GM21737 (cell line): ENCODE results near the gene ARHGAP24.
"Not testable (repeated sequence)": the region's sequence is repeated elsewhere in the genome, so short reads cannot be mapped to it uniquely, and the experiment has no call there.

Source experiments
- ATAC-seq: cut with Tn5 transposase; IDR thresholded peaks from one replicate; pipeline ENCODE4 v1.9.1; 2021; ENCODE audit warnings: mild to moderate bottlenecking, moderate library complexity; ENCODE audit not compliant: unreplicated experiment

Gene ARHGAP24

GRCh38 chr4:85803856-85804255, 328.9 kb downstream of the ARHGAP24 start:
- ATAC-seq, result no peak

GRCh38 chr4:85805891-85806290, 330.9 kb downstream of the ARHGAP24 start:
- no peak for ATAC-seq

- ATAC-seq, result no peak
Observed at GRCh38 chr4:85806334-85806733, 331.4 kb downstream of the ARHGAP24 start.

GRCh38 chr4:85807247-85807950, 332.4 kb downstream of the ARHGAP24 start:
- no peak for ATAC-seq

GRCh38 chr4:85808104-85808503, 333.2 kb downstream of the ARHGAP24 start:
- ATAC-seq, result no peak

- no peak for ATAC-seq
Observed at GRCh38 chr4:85808864-85809263, 333.9 kb downstream of the ARHGAP24 start.

- ATAC-seq, result no peak
Observed at GRCh38 chr4:85812776-85813175, 337.8 kb downstream of the ARHGAP24 start.

GRCh38 chr4:85815796-85816459, 341.0 kb downstream of the ARHGAP24 start:
- ATAC-seq, result no peak

- ATAC-seq, result no peak
Observed at GRCh38 chr4:85818700-85819099, 343.8 kb downstream of the ARHGAP24 start.

GRCh38 chr4:85820101-85820500, 345.2 kb downstream of the ARHGAP24 start:
- not testable (repeated sequence) for ATAC-seq

- ATAC-seq, result no peak
Observed at GRCh38 chr4:85821688-85822455, 346.9 kb downstream of the ARHGAP24 start.

GRCh38 chr4:85823295-85823694, 348.3 kb downstream of the ARHGAP24 start:
- no peak for ATAC-seq

- no peak for ATAC-seq
Observed at GRCh38 chr4:85824166-85824945, 349.4 kb downstream of the ARHGAP24 start.

GRCh38 chr4:85826060-85826678, 351.2 kb downstream of the ARHGAP24 start:
- ATAC-seq, result no peak

- ATAC-seq, result no peak
Observed at GRCh38 chr4:85828027-85828890, 353.3 kb downstream of the ARHGAP24 start.

- ATAC-seq, result no peak
Observed at GRCh38 chr4:85829276-85830051, 354.5 kb downstream of the ARHGAP24 start.

- no peak for ATAC-seq
Observed at GRCh38 chr4:85831647-85832046, 356.7 kb downstream of the ARHGAP24 start.

GRCh38 chr4:85833302-85833701, 358.4 kb downstream of the ARHGAP24 start:
- ATAC-seq, result no peak

- no peak for ATAC-seq
Observed at GRCh38 chr4:85834934-85835333, 360.0 kb downstream of the ARHGAP24 start.
